HCT116 (cell line): ENCODE results near the gene LINGO1.

Experiments
- ATF3 ChIP-seq: IDR thresholded peaks from 2 replicates; pipeline ENCODE4 v1.6.1; 2012
- CTCF ChIP-seq, 3 experiments: fragments of 200-600 bp in 1 of 3; sonication (generic) in 1 of 3; IDR thresholded peaks in 2 of 3; conservative IDR thresholded peaks in 1 of 3; 2 replicates each; pipeline ENCODE4 v1.5.1; 2012 to 2017; ENCODE audit warnings: low read depth in 2 of 3, low read length in 2 of 3, antibody characterized with exemption in 1 of 3, borderline replicate concordance in 1 of 3, control low read depth in 1 of 3, mild to moderate bottlenecking in 1 of 3, mixed read lengths in 1 of 3, mixed run types in 1 of 3, moderate library complexity in 1 of 3; ENCODE audit not compliant: insufficient read depth in 1 of 3
- EZH2phosphoT487 ChIP-seq: fragments of 200-600 bp; IDR thresholded peaks from 2 replicates; pipeline ENCODE4 v1.6.1; 2018; ENCODE audit warnings: antibody characterized with exemption, borderline replicate concordance
- MAX ChIP-seq: IDR thresholded peaks from 2 replicates; pipeline ENCODE4 v1.6.1; 2012
- POLR2A ChIP-seq: IDR thresholded peaks from 2 replicates; pipeline ENCODE4 v1.7.0; 2011; ENCODE audit warnings: borderline replicate concordance; ENCODE audit not compliant: insufficient read depth, insufficient read length; ENCODE audit errors: extremely low read depth
- POLR2AphosphoS5 ChIP-seq: IDR thresholded peaks from 2 replicates; pipeline ENCODE4 v1.6.1; 2011; ENCODE audit warnings: mild to moderate bottlenecking, low read depth, low read length, moderate library complexity
- RAD21 ChIP-seq: IDR thresholded peaks from 2 replicates; pipeline ENCODE4 v1.6.1; 2012; ENCODE audit warnings: low read depth, mild to moderate bottlenecking
- SP1 ChIP-seq: IDR thresholded peaks from 2 replicates; pipeline ENCODE4 v1.6.1; 2012; ENCODE audit warnings: low read depth
- SRF ChIP-seq: IDR thresholded peaks from 2 replicates; pipeline ENCODE4 v1.6.1; 2012; ENCODE audit warnings: low read depth

DNA sequence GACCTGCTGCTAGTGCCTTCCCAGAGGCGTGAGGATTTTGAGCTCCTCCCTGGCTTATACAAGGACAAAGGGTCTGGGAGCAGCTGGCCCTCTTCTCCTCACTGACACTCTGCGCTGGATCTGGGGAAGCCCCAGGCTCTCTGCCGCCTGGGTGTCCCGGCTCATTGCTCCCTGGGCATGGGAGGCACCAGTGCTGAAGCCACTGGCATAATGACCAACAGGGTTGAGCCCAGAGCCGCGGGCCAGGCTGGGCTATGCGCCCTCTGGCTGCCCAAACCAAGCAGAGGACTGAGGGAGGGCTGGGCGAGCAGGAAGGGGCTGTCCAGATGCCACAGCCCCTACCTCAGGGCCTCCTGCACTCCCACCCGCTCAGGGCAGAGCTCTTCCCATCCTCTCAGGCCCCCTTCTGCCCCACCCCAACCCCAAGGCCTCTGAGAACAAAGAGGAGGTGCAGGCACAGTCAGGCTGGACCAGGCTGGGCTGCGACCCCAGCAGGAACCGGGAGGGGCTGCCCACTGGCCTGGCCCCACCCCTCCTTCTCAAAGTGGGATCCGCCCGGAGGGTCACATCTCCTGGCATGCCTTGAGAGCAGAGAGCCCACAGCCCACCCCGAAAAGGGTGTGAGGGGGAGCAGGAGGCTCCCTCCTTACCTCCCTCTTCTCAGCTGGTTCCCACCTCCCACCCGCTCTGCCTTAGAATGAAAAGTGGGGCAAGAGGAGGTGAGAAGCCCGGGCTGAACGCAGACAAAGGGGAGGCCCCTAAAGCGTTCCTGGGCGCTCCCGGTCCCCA is 1.6 kb downstream of the LINGO1 start:
- TF ChIP-seq POLR2AphosphoS5 (no peak), MAX (no peak), CTCF (IDR thresholded peaks at IDR 0.05 in 2 of 3, conservative IDR thresholded peaks at IDR 0.05 in 1 of 3; ENCODE audit: borderline replicate concordance in 1 of 3, insufficient read depth in 1 of 3, low read depth in 2 of 3, low read length in 2 of 3) (0 out of 6 replicates have a peak, but pooled peaks of 1 of the 3 experiments have one; percentile 17), ATF3 (no peak), RAD21 (no peak), EZH2phosphoT487 (no peak), SP1 (no peak), SRF (no peak), POLR2A (no peak)
